Lower lobe of right lung (tissue), 2 donors: Measurements from ENCODE around the gene RAPSN. TPM values are rescaled to one million over a fixed set of nuclear protein-coding genes. Genes with fewer than 3 reads are reported as not detected.
A peak's percentile ranks its signal among the peaks of the same experiment; 100 is the strongest.

Experiments used
- ATAC-seq, 2 donors: fragments of 200-7000 bp; cut with Tn5 transposase; one replicate each; pipeline ENCODE4 v1.9.1; 2020 to 2022; ENCODE audit warnings: mild to moderate bottlenecking in 2 of 2, moderate library complexity in 2 of 2
- DNase-seq: peaks from one replicate; pipeline ENCODE4 v3.0.0-alpha.2; 2020
- H3K27ac ChIP-seq: fragments of 200-600 bp; one replicate; pipeline ENCODE4 v1.8.0; 2022
- H3K27me3 ChIP-seq: fragments of 200-600 bp; one replicate; pipeline ENCODE4 v1.8.0; 2022; ENCODE audit warnings: low read depth
- H3K36me3 ChIP-seq: fragments of 200-600 bp; one replicate; pipeline ENCODE4 v1.8.0; 2022; ENCODE audit warnings: mild to moderate bottlenecking
- H3K4me1 ChIP-seq: fragments of 200-600 bp; one replicate; pipeline ENCODE4 v1.8.0; 2022
- H3K4me3 ChIP-seq: fragments of 200-600 bp; one replicate; pipeline ENCODE4 v1.8.0; 2022; ENCODE audit warnings: mild to moderate bottlenecking
- H3K9me3 ChIP-seq: fragments of 200-600 bp; one replicate; pipeline ENCODE4 v1.8.0; 2022
- CTCF ChIP-seq: fragments of 200-600 bp; IDR thresholded peaks from one replicate; pipeline ENCODE4 v1.8.0; 2022; ENCODE audit warnings: antibody characterized with exemption, mild to moderate bottlenecking
- intact Hi-C: fragments of 100-400 bp; cut with DNase I; formaldehyde crosslinking; loops from one replicate; pipeline ENCODE4 v1.11.0; 2022
- total RNA-seq: library from RNA; stranded (reverse); fragmentation: NEBNext Ultra II Directional; extraction: Animal tissue kit (Norgen Biotek cat#: 25700); gene quantifications from one replicate; pipeline ENCODE4 v1.2.1, GENCODE V29; 2021
- donor health status: DM: no; HTN: yes; CAD: no; lungs with severe emphysema.

RAPSN gene
- total RNA-seq, 1 donor from 2014 or later: 1.2 TPM

- no peak for TF ChIP-seq CTCF
- Histone ChIP-seq H3K27ac (peak overlapping the region; percentile 93), H3K27me3 (no peaks in the 10 kb centered on the region), H3K4me3 (no peak overlapping the region), H3K9me3 (no peaks in the 10 kb centered on the region), H3K4me1 (peaks cover 64% of the 10 kb centered on the region), H3K36me3 (no peaks in the 10 kb centered on the region)
- DNase-seq (peak; percentile 86), ATAC-seq (peak; percentile 33 to 57)
- intact Hi-C loops: no loop called here
Measured at GRCh38 chr11:47391077-47391583, 57.8 kb downstream of the RAPSN start.

GRCh38 chr11:47390422-47390760, 58.5 kb downstream of the RAPSN start:
- Histone ChIP-seq H3K9me3 (no peaks in the 10 kb centered on the region), H3K4me3 (no peak overlapping the region), H3K27ac (peak overlapping the region; percentile 93), H3K4me1 (peaks cover 56% of the 10 kb centered on the region), H3K36me3 (no peaks in the 10 kb centered on the region), H3K27me3 (no peaks in the 10 kb centered on the region)
- peak; percentile 6 for DNase-seq
- intact Hi-C loops: no loop called here
- ATAC-seq: no peak
- no peak for TF ChIP-seq CTCF

GRCh38 chr11:47389577-47390421, 59.1 kb downstream of the RAPSN start:
- no peaks in the 10 kb centered on the region for H3K27me3 ChIP-seq
- ATAC-seq (no peak), DNase-seq (peak; percentile 68)
- TF ChIP-seq CTCF: no peak
- intact Hi-C loops: no loop called here
- H3K27ac ChIP-seq: peak overlapping the region; percentile 93
- H3K9me3 ChIP-seq: no peaks in the 10 kb centered on the region
- no peaks in the 10 kb centered on the region for H3K36me3 ChIP-seq
- peaks cover 51% of the 10 kb centered on the region for H3K4me1 ChIP-seq
- no peak overlapping the region for H3K4me3 ChIP-seq

GRCh38 chr11:47388697-47389576, 60.0 kb downstream of the RAPSN start:
- H3K27ac ChIP-seq: peak overlapping the region; percentile 93
- DNase-seq: peak; percentile 61
- no peak overlapping the region for H3K4me3 ChIP-seq
- no peaks in the 10 kb centered on the region for H3K27me3 ChIP-seq
- ATAC-seq: peak in 1 of 2 donors; percentile 2
- peaks cover 43% of the 10 kb centered on the region for H3K4me1 ChIP-seq
- H3K36me3 ChIP-seq: no peaks in the 10 kb centered on the region
- no peak for TF ChIP-seq CTCF
- no peaks in the 10 kb centered on the region for H3K9me3 ChIP-seq
- intact Hi-C loops: no loop called here

- no peak for TF ChIP-seq CTCF
- Histone ChIP-seq H3K36me3 (no peaks in the 10 kb centered on the region), H3K27me3 (no peaks in the 10 kb centered on the region), H3K4me3 (no peak overlapping the region), H3K27ac (peak overlapping the region; percentile 93), H3K9me3 (no peaks in the 10 kb centered on the region), H3K4me1 (peaks cover 36% of the 10 kb centered on the region)
- ATAC-seq (peak; percentile 73 to 77), DNase-seq (peak; percentile 84)
- intact Hi-C loops: no loop called here
Measured at GRCh38 chr11:47387944-47388696, 60.8 kb downstream of the RAPSN start.
